Measurements from ENCODE around the gene FAM186B. TPM values are rescaled to one million over a fixed set of nuclear protein-coding genes. Genes with fewer than 3 reads are reported as not detected.

The FAM186B gene
- total and polyA plus RNA-seq, 2 of the 13 experiments (the other 11 are each of a cell fraction or from before 2014, with no cell fraction given), result 0.07 to 0.20 TPM

DNA sequence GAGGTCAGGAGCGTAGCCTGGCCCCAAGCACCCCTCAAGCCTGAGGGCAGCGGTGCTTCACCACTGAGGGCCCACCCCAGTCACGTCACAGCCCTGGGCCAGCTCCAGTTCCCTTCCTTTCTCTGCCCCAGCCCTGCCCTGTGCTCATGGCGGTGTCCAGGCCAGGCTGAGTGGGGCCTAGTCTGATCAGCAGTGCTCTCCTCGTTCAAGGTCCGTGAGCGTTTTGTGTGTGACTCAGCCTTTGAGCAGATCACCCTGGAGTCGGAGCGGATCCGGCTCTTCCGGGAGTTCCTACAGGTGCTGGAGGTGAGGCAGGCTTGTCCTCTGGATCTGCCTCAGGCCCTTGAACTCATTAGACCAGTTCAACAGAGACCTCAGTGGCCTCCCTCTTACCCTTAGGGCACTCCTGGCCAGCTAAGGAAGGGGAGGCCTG lies 36.9 kb upstream of the FAM186B start (continued):
- no peak for TF ChIP-seq ATF1 (CRISPR knock-in tag; IDR thresholded peaks at IDR 0.05)
- TF ChIP-seq AGO2 (optimal IDR thresholded peaks at IDR 0.05; ENCODE audit: low read depth, low read length), result no peak
- TF ChIP-seq, protein P1, sequence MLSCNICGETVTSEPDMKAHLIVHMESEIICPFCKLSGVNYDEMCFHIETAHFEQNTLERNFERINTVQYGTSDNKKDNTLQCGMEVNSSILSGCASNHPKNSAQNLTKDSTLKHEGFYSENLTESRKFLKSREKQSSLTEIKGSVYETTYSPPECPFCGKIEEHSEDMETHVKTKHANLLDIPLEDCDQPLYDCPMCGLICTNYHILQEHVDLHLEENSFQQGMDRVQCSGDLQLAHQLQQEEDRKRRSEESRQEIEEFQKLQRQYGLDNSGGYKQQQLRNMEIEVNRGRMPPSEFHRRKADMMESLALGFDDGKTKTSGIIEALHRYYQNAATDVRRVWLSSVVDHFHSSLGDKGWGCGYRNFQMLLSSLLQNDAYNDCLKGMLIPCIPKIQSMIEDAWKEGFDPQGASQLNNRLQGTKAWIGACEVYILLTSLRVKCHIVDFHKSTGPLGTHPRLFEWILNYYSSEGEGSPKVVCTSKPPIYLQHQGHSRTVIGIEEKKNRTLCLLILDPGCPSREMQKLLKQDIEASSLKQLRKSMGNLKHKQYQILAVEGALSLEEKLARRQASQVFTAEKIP (CRISPR knock-in tag; IDR thresholded peaks at IDR 0.05; ENCODE audit: borderline replicate concordance), result no peak
- TF ChIP-seq ZNF468 (CRISPR knock-in tag; IDR thresholded peaks at IDR 0.05), result no peak
- no peak for TF ChIP-seq DNMT3B (CRISPR knock-in tag; conservative IDR thresholded peaks at IDR 0.05)
- TF ChIP-seq ZBTB20 (CRISPR knock-in tag; IDR thresholded peaks at IDR 0.05; ENCODE audit: borderline replicate concordance, low read depth), result no peak
- no peak for TF ChIP-seq ELF4 (CRISPR knock-in tag; IDR thresholded peaks at IDR 0.05; ENCODE audit: borderline replicate concordance)
- TF ChIP-seq THAP11 (CRISPR knock-in tag; IDR thresholded peaks at IDR 0.05), result peak; percentile 49
- no peak; the same call in 1 of the 2 replicates for TF ChIP-seq ISL2 (CRISPR knock-in tag; IDR thresholded peaks at IDR 0.05)
- TF ChIP-seq, protein P2, sequence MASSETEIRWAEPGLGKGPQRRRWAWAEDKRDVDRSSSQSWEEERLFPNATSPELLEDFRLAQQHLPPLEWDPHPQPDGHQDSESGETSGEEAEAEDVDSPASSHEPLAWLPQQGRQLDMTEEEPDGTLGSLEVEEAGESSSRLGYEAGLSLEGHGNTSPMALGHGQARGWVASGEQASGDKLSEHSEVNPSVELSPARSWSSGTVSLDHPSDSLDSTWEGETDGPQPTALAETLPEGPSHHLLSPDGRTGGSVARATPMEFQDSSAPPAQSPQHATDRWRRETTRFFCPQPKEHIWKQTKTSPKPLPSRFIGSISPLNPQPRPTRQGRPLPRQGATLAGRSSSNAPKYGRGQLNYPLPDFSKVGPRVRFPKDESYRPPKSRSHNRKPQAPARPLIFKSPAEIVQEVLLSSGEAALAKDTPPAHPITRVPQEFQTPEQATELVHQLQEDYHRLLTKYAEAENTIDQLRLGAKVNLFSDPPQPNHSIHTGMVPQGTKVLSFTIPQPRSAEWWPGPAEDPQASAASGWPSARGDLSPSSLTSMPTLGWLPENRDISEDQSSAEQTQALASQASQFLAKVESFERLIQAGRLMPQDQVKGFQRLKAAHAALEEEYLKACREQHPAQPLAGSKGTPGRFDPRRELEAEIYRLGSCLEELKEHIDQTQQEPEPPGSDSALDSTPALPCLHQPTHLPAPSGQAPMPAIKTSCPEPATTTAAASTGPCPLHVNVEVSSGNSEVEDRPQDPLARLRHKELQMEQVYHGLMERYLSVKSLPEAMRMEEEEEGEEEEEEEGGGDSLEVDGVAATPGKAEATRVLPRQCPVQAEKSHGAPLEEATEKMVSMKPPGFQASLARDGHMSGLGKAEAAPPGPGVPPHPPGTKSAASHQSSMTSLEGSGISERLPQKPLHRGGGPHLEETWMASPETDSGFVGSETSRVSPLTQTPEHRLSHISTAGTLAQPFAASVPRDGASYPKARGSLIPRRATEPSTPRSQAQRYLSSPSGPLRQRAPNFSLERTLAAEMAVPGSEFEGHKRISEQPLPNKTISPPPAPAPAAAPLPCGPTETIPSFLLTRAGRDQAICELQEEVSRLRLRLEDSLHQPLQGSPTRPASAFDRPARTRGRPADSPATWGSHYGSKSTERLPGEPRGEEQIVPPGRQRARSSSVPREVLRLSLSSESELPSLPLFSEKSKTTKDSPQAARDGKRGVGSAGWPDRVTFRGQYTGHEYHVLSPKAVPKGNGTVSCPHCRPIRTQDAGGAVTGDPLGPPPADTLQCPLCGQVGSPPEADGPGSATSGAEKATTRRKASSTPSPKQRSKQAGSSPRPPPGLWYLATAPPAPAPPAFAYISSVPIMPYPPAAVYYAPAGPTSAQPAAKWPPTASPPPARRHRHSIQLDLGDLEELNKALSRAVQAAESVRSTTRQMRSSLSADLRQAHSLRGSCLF (CRISPR knock-in tag; IDR thresholded peaks at IDR 0.05; ENCODE audit: borderline replicate concordance), result no peak
- no peak; the same call in 1 of the 2 replicates for TF ChIP-seq ZNF629 (CRISPR knock-in tag; conservative IDR thresholded peaks at IDR 0.05)
- no peak for TF ChIP-seq ZNF562 (CRISPR knock-in tag; IDR thresholded peaks at IDR 0.05; ENCODE audit: borderline replicate concordance)
- TF ChIP-seq GATAD1 (CRISPR knock-in tag; IDR thresholded peaks at IDR 0.05), result 0 out of 2 replicates have a peak, but pooled peaks have one; percentile 37
- no peak for TF ChIP-seq POLR2AphosphoS5 (IDR thresholded peaks at IDR 0.05; ENCODE audit: low read depth, low read length)
- TF ChIP-seq HNF4G (IDR thresholded peaks at IDR 0.05; ENCODE audit: borderline replicate concordance, low read depth, low read length), result peak; percentile 58; the same call in 1 of the 2 replicates
- TF ChIP-seq HNF4G (CRISPR knock-in tag; IDR thresholded peaks at IDR 0.05; ENCODE audit: borderline replicate concordance, low read depth), result no peak; the same call in 1 of the 2 replicates
- peak; percentile 58; the same call in 1 of the 2 replicates for TF ChIP-seq YEATS4 (CRISPR knock-in tag; IDR thresholded peaks at IDR 0.05; ENCODE audit: borderline replicate concordance)
- TF ChIP-seq GZF1 (CRISPR knock-in tag; IDR thresholded peaks at IDR 0.05), result no peak
- TF ChIP-seq ZSCAN22 (CRISPR knock-in tag; IDR thresholded peaks at IDR 0.05), result 0 out of 2 replicates have a peak, but pooled peaks have one; percentile 4
- TF ChIP-seq, protein P3, sequence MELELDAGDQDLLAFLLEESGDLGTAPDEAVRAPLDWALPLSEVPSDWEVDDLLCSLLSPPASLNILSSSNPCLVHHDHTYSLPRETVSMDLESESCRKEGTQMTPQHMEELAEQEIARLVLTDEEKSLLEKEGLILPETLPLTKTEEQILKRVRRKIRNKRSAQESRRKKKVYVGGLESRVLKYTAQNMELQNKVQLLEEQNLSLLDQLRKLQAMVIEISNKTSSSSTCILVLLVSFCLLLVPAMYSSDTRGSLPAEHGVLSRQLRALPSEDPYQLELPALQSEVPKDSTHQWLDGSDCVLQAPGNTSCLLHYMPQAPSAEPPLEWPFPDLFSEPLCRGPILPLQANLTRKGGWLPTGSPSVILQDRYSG (CRISPR knock-in tag; IDR thresholded peaks at IDR 0.05), result no peak
- TF ChIP-seq POGZ (CRISPR knock-in tag; IDR thresholded peaks at IDR 0.05), result peak; percentile 52
- TF ChIP-seq, protein P4, sequence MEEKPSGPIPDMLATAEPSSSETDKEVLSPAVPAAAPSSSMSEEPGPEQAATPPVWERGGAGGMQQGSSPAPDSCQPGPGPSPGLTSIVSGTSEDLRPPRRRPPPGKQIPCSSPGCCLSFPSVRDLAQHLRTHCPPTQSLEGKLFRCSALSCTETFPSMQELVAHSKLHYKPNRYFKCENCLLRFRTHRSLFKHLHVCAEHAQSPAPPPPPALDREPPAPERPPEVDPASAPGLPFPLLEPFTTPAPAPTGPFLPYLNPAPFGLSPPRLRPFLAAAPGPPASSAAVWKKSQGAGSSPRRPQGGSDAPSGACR (CRISPR knock-in tag; IDR thresholded peaks at IDR 0.05), result no peak
- peak; percentile 64; the same call in 1 of the 2 replicates for TF ChIP-seq ZNF614 (CRISPR knock-in tag; IDR thresholded peaks at IDR 0.05; ENCODE audit: borderline replicate concordance)
- TF ChIP-seq SUZ12 (IDR thresholded peaks at IDR 0.05; ENCODE audit: low read depth, low read length), result no peak
